Cardiac fibroblast (primary cell): Measurements from ENCODE around the gene ARFIP1.
A peak's percentile ranks its signal among the peaks of the same experiment; 100 is the strongest.

Experiments
- DNase-seq, 2 donors: peaks; one replicate each; pipeline versions ENCODE4 v3.0.0 to v3.0.0-alpha.2; 2010; ENCODE audit warnings: low read depth in 2 of 2
- H3K4me3 ChIP-seq, 2 donors: replicated peaks in 1 of 2; 1 replicate in 1 of 2; 2 replicates in 1 of 2; pipeline ENCODE4 v1.5.1; 2011; ENCODE audit warnings: low read depth in 2 of 2, low read length in 2 of 2, mild to moderate bottlenecking in 2 of 2, moderate library complexity in 1 of 2
- CTCF ChIP-seq: IDR thresholded peaks from one replicate; pipeline ENCODE4 v1.5.1; 2011; ENCODE audit warnings: low read depth, mild to moderate bottlenecking, low read length, inconsistent platforms

ARFIP1 gene

GRCh38 chr4:152917543-152918395 is 138.0 kb downstream of the ARFIP1 start:
- DNase-seq, result no peak
- H3K4me3 ChIP-seq, result no peak overlapping the region
- no peak for TF ChIP-seq CTCF

- no peak for DNase-seq
- H3K4me3 ChIP-seq, result no peak overlapping the region
- TF ChIP-seq CTCF, result no peak
These were observed 140.1 kb downstream of the ARFIP1 start for GRCh38 chr4:152919826-152920225.

GRCh38 chr4:152920768-152921167 is 141.0 kb downstream of the ARFIP1 start:
- peak in 1 of 2 donors; percentile 39 for DNase-seq
- no peak overlapping the region for H3K4me3 ChIP-seq
- TF ChIP-seq CTCF, result no peak

- TF ChIP-seq CTCF, result no peak
- DNase-seq, result no peak
- H3K4me3 ChIP-seq, result no peak overlapping the region
These were observed 141.5 kb downstream of the ARFIP1 start for GRCh38 chr4:152921284-152921683.

GRCh38 chr4:152925851-152926250 is 146.1 kb downstream of the ARFIP1 start:
- no peak overlapping the region for H3K4me3 ChIP-seq
- no peak for DNase-seq
- no peak for TF ChIP-seq CTCF

- DNase-seq, result no peak
- TF ChIP-seq CTCF, result no peak
- no peak overlapping the region for H3K4me3 ChIP-seq
These were observed 147.2 kb downstream of the ARFIP1 start for GRCh38 chr4:152926959-152927358.
